ENCODE measurements around the gene CYTH2. TPM values are rescaled to one million over a fixed set of nuclear protein-coding genes. Genes with fewer than 3 reads are reported as not detected.

The CYTH2 gene
- polyA plus RNA-seq, 4 donors = 44.3 to 55.1 (median 54.8) TPM

DNA sequence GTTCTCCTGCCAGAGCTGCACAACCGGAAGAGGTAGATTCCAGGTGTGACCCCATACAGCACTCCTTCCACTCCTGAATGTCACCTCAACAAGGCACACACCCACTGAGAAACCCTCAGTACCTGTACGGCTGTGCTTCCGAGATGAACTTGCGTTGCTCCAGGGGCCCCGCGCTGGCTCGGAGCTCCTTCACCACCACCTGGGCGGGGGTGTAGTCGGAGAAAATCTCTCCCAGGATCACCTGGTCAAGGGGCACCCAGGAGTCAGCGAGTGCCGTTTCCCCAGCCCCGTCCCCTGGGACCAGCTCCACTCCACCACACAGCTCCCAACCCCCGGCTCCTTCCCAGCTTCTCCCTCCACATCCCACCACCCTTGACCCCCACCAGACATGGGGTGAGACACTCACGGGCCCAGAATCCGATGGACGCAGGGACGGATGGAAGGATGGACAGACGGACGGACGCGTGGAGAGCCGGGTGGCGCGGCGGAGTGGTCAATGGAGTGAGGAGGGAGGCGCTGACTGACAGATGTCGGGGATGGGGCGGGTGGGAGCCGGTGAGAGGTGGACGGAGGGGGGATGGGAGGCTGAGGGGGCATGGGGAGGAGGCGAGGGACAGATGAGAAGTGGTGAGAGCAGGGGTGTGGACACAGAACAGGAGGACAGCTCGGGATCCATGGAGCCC, 39.7 kb downstream of the CYTH2 start:
- Histone ChIP-seq H3K4me1 (ENCODE audit: control insufficient read depth in 3 of 3, insufficient read depth in 2 of 3, low read depth in 1 of 3, low read length in 2 of 3) (peaks cover 0 to 6% (median 0%) of the 10 kb centered on the region in 3 donors), H3K36me3 (ENCODE audit: control insufficient read depth in 3 of 3, insufficient read depth in 2 of 3, low read depth in 1 of 3, low read length in 3 of 3) (peaks cover 0 to 2% (median 0%) of the 10 kb centered on the region in 3 donors), H3K9me3 (ENCODE audit: control insufficient read depth in 2 of 2, insufficient read depth in 1 of 2, low read depth in 1 of 2, low read length in 1 of 2) (peaks cover 0 to 5% of the 10 kb centered on the region in 2 donors), H3K27ac (ENCODE audit: low read depth in 1 of 3, low read length in 2 of 3) (no peak overlapping the region), H3K4me3 (ENCODE audit: low read depth in 1 of 3, low read length in 3 of 3) (no peak overlapping the region), H3K27me3 (ENCODE audit: control insufficient read depth in 3 of 3, insufficient read depth in 3 of 3, low read length in 3 of 3) (peaks cover 0 to 44% (median 13%) of the 10 kb centered on the region in 3 donors)
- FAIRE-seq (no peak), DNase-seq (no peak)
- whole genome bisulfite sequencing, 3 donors = 60 to 82% (median 79%) methylated on average over 29 to 32 of the region's 32 CpGs

DNA sequence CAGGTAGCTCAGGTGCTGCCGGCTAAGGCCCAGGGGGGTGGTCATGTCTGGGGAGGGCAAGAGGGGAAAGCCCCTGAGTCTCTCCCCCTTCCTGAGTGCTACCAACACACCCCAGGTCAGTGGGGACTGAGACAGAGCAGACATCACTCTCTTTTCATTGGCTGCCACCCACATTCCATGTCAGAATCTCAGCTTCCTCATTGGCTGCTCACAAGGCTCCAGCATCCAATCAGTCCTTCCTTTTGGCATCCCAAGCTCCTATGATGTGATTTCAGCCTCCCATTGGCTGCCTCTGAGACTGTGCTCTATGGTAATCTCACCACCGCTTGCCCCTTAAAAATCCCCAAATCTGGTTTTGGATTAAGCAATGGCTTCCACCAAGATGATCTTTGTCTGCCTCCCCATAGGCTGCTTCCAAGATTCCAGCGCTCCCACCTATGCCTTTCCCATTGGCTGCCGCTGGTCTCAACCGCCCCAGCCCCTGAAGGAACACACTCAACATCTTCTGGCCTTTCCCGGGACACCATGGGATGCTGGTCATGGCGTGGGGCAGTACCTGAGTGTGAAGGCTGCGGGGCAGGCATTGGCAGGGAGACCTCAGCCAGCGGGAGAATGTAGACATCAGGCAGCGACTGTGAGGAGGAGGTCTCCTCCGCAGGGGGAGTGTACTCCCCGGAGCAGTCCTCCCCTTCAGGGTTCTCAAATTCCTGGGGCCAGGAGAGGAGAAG, 40.5 kb downstream of the CYTH2 start:
- no peak for DNase-seq
- WGBS, 3 donors = 75 to 81% (median 79%) methylated on average over 10 to 12 of the region's 12 CpGs
- Histone ChIP-seq H3K4me1 (ENCODE audit: control insufficient read depth in 3 of 3, insufficient read depth in 2 of 3, low read depth in 1 of 3, low read length in 2 of 3) (peaks cover 0 to 9% (median 0%) of the 10 kb centered on the region in 3 donors), H3K27ac (ENCODE audit: low read depth in 1 of 3, low read length in 2 of 3) (no peak overlapping the region), H3K36me3 (ENCODE audit: control insufficient read depth in 3 of 3, insufficient read depth in 2 of 3, low read depth in 1 of 3, low read length in 3 of 3) (peaks cover 0 to 2% (median 0%) of the 10 kb centered on the region in 3 donors), H3K4me3 (ENCODE audit: low read depth in 1 of 3, low read length in 3 of 3) (no peak overlapping the region), H3K27me3 (ENCODE audit: control insufficient read depth in 3 of 3, insufficient read depth in 3 of 3, low read length in 3 of 3) (peaks cover 0 to 44% (median 13%) of the 10 kb centered on the region in 3 donors), H3K9me3 (ENCODE audit: control insufficient read depth in 2 of 2, insufficient read depth in 1 of 2, low read depth in 1 of 2, low read length in 1 of 2) (peaks cover 0 to 5% of the 10 kb centered on the region in 2 donors)
- FAIRE-seq = no peak

DNA sequence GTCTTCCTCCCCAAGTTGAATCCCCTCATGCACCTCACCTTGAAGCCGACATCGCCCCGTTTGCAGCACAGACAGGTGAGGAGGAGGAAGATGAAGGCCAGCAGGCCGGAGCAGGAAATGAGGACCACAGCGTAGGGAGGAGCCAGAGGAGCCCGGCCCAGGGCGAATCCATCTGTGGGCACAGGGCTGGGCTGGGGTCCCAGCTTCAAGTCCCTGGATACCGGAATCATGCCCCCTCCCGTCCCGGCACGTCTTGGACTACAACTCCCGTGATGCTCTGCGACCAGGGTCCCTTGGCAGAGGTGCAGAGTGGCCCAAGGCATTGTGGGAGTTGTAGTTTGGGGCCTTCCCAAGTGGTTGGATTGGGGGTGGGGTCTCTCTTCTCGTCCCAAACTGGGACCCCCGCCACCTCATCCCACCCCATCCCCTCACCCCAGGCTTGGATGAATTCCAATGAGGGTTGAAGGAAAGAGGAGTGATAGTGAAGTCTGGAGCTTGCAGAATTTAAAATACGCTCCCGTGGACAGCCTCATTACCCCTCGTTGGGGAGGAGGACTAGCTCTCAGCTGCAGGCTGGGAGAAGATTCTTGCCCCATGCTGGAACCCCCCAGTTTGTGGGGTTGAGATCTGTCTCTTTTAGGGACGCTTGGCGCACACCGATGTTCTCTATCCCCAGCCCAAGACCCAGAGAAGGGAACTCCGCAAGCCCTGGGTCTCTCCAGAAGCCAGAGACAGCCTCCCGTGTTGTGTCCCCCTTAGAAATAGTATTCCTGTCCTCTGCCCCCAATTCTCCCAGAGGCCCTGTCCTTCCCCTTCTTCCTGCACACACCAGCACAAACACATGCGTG, 41.5 kb downstream of the CYTH2 start:
- Histone ChIP-seq H3K27ac (ENCODE audit: low read depth in 1 of 3, low read length in 2 of 3) (no peak overlapping the region), H3K4me3 (ENCODE audit: low read depth in 1 of 3, low read length in 3 of 3) (peak overlapping the region in 1 of 3 donors; percentile 17), H3K27me3 (ENCODE audit: control insufficient read depth in 3 of 3, insufficient read depth in 3 of 3, low read length in 3 of 3) (peaks cover 0 to 44% (median 13%) of the 10 kb centered on the region in 3 donors), H3K9me3 (ENCODE audit: control insufficient read depth in 2 of 2, insufficient read depth in 1 of 2, low read depth in 1 of 2, low read length in 1 of 2) (peaks cover 0 to 5% of the 10 kb centered on the region in 2 donors), H3K36me3 (ENCODE audit: control insufficient read depth in 3 of 3, insufficient read depth in 2 of 3, low read depth in 1 of 3, low read length in 3 of 3) (peaks cover 0 to 2% (median 0%) of the 10 kb centered on the region in 3 donors), H3K4me1 (ENCODE audit: control insufficient read depth in 3 of 3, insufficient read depth in 2 of 3, low read depth in 1 of 3, low read length in 2 of 3) (peaks cover 0 to 9% (median 0%) of the 10 kb centered on the region in 3 donors)
- DNase-seq = peak in 1 of 2 donors; percentile 55
- 10 to 17% (median 14%) methylated on average over 24 of the region's 24 CpGs for WGBS, 3 donors
- no peak for FAIRE-seq

DNA sequence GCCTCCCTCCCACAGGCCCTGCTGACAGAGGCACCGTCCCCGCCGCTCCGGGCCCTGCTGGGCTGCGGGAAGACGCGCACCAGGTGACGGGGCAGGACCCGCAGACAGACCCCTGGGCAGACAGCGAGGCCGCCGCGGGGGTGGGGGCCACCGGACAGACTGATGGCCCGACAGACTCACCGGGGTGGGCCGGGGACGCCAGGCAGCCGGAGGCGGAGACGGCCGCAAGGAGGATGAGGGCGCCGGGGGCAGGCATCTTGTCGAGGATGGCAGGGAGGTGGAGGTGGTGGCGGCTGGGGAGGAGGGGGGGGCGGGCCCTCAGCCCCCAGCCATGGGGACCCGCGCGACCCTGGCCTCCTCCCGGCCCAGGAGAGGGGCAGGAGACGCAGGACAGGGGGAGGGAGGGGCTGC, 42.2 kb downstream of the CYTH2 start:
- DNase-seq (no peak), FAIRE-seq (no peak)
- 2 to 4% (median 2%) methylated on average over 17 to 32 of the region's 32 CpGs for WGBS, 3 donors

DNA sequence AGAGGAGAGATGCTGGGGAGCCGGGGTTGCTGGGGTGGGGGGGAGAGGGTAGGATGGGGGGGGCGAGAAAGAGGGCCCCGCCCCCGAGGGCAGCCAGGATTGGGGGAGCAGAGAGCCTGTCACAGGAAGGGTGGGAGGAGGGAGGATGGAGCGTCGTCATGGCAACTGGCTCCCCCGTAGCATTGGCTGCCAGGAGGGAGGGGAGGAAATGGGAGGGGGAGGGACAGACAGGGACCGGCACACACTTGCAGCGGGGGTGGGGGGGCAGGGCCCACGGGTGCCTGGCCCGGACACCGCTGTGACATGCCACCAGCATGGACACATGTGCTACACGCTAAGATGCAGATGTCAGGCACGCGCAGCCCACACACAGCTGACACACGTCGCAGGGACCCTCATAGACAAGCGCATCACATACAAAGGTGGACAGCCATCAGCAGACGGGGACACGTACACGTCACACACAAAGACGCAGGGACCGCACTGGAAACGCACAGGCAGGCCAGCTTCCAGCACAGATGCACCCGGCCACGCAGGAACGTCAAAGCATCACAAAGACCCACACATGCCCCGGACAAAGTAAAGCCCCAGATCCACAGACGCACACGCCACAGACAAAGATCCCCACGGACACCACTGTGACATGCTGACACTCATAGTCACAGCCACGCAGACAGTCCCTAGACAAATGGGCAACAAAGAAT, 42.8 kb downstream of the CYTH2 start, which contains the start of gene LMTK3:
Gene LMTK3, minus strand, starts transcription at position 36 of the 704 bp plus-strand sequence. CDS start 259 bp downstream, outside the sequence.
- Histone ChIP-seq H3K36me3 (ENCODE audit: control insufficient read depth in 3 of 3, insufficient read depth in 2 of 3, low read depth in 1 of 3, low read length in 3 of 3) (no peaks in the 10 kb centered on the region), H3K9me3 (ENCODE audit: control insufficient read depth in 2 of 2, insufficient read depth in 1 of 2, low read depth in 1 of 2, low read length in 1 of 2) (peaks cover 0 to 5% of the 10 kb centered on the region in 2 donors), H3K27ac (ENCODE audit: low read depth in 1 of 3, low read length in 2 of 3) (no peak within 1 kb of the TSS), H3K27me3 (ENCODE audit: control insufficient read depth in 3 of 3, insufficient read depth in 3 of 3, low read length in 3 of 3) (peaks cover 0 to 44% (median 13%) of the 10 kb centered on the region in 3 donors), H3K4me3 (ENCODE audit: low read depth in 1 of 3, low read length in 3 of 3) (peak within 1 kb of the TSS in 1 of 3 donors; percentile 26), H3K4me1 (ENCODE audit: control insufficient read depth in 3 of 3, insufficient read depth in 2 of 3, low read depth in 1 of 3, low read length in 2 of 3) (peaks cover 0 to 9% (median 0%) of the 10 kb centered on the region in 3 donors)
- FAIRE-seq (no peak), DNase-seq (no peak)
- WGBS, 3 donors = 7 to 11% (median 7%) methylated on average over 24 to 32 of the region's 32 CpGs

More for the DNA sequence above, 42.2 kb downstream of the CYTH2 start:
- Histone ChIP-seq H3K27me3 (ENCODE audit: control insufficient read depth in 3 of 3, insufficient read depth in 3 of 3, low read length in 3 of 3) (peaks cover 0 to 44% (median 13%) of the 10 kb centered on the region in 3 donors), H3K4me1 (ENCODE audit: control insufficient read depth in 3 of 3, insufficient read depth in 2 of 3, low read depth in 1 of 3, low read length in 2 of 3) (peaks cover 0 to 9% (median 0%) of the 10 kb centered on the region in 3 donors), H3K4me3 (ENCODE audit: low read depth in 1 of 3, low read length in 3 of 3) (peak overlapping the region in 1 of 3 donors; percentile 26), H3K9me3 (ENCODE audit: control insufficient read depth in 2 of 2, insufficient read depth in 1 of 2, low read depth in 1 of 2, low read length in 1 of 2) (peaks cover 0 to 5% of the 10 kb centered on the region in 2 donors), H3K27ac (ENCODE audit: low read depth in 1 of 3, low read length in 2 of 3) (no peak overlapping the region), H3K36me3 (ENCODE audit: control insufficient read depth in 3 of 3, insufficient read depth in 2 of 3, low read depth in 1 of 3, low read length in 3 of 3) (peaks cover 0 to 1% (median 0%) of the 10 kb centered on the region in 3 donors)

DNA sequence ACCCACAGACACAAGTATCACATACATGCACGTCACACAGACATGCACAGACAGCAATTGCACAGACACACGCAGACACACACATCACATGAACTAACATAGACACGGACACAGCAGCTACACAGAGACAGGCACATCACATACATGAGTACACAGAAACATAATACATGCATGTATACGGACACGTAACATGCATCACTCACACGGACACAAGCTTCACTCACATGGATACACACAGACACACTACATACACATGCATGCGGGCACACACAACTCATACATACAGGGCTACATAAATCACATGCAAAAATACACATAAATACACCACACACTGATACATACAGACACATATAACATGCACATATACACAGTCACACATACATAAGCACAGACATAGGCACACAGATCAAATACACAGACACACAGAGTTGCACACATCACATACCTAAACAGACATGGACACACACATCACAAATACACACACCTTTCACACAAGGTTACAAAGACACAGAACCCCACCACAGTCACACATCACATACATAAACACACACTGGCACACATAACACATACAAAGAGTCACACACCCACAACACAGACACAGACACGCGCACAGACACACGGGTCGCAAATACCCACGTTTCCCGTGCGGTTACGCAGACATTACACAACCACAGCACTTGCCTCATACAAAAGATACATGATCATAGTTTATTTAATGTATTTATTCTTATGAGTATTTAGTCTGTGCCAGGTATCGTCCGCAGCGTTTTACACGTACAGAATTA, 43.5 kb downstream of the CYTH2 start:
- Histone ChIP-seq H3K4me3 (ENCODE audit: low read depth in 1 of 3, low read length in 3 of 3) (peak overlapping the region in 1 of 3 donors; percentile 52), H3K27ac (ENCODE audit: low read depth in 1 of 3, low read length in 2 of 3) (no peak overlapping the region), H3K4me1 (ENCODE audit: control insufficient read depth in 3 of 3, insufficient read depth in 2 of 3, low read depth in 1 of 3, low read length in 2 of 3) (peaks cover 0 to 9% (median 0%) of the 10 kb centered on the region in 3 donors), H3K27me3 (ENCODE audit: control insufficient read depth in 3 of 3, insufficient read depth in 3 of 3, low read length in 3 of 3) (peaks cover 0 to 44% (median 13%) of the 10 kb centered on the region in 3 donors), H3K36me3 (ENCODE audit: control insufficient read depth in 3 of 3, insufficient read depth in 2 of 3, low read depth in 1 of 3, low read length in 3 of 3) (no peaks in the 10 kb centered on the region), H3K9me3 (ENCODE audit: control insufficient read depth in 2 of 2, insufficient read depth in 1 of 2, low read depth in 1 of 2, low read length in 1 of 2) (peaks cover 0 to 5% of the 10 kb centered on the region in 2 donors)
- WGBS, 3 donors = 27 to 35% (median 27%) methylated on average over 19 of the region's 19 CpGs
- FAIRE-seq (no peak), DNase-seq (no peak)
